Nephron progenitor cell (in vitro differentiated cells): ENCODE results near the gene PARP6.

Experiments
- DNase-seq: peaks from one replicate; pipeline ENCODE4 v3.0.0; 2021
- H3K27ac Mint-ChIP-seq: 2 replicates; pipeline ENCODE4 v1.8.0; 2021; ENCODE audit warnings: mild to moderate bottlenecking, moderate library complexity, mixed read lengths
- H3K27me3 Mint-ChIP-seq: 2 replicates; pipeline ENCODE4 v1.8.0; 2021; ENCODE audit warnings: mild to moderate bottlenecking, low read depth, mixed read lengths; ENCODE audit not compliant: poor library complexity
- H3K36me3 Mint-ChIP-seq: 2 replicates; pipeline ENCODE4 v1.8.0; 2021; ENCODE audit warnings: low read depth, mixed read lengths
- H3K4me1 Mint-ChIP-seq: 2 replicates; pipeline ENCODE4 v1.8.0; 2021; ENCODE audit warnings: mixed read lengths
- H3K4me3 Mint-ChIP-seq: 2 replicates; pipeline ENCODE4 v1.8.0; 2021; ENCODE audit warnings: mild to moderate bottlenecking, moderate library complexity, mixed read lengths
- H3K9me3 Mint-ChIP-seq: 2 replicates; pipeline ENCODE4 v1.8.0; 2021; ENCODE audit warnings: mild to moderate bottlenecking, moderate library complexity, mixed read lengths
- TF ChIP-seq, protein P1 (sequence below): fragments of 200-600 bp; sonication (generic); IDR thresholded peaks from 2 replicates; pipeline ENCODE4 v1.5.0; 2021; ENCODE audit warnings: antibody characterized with exemption

The PARP6 gene

DNA sequence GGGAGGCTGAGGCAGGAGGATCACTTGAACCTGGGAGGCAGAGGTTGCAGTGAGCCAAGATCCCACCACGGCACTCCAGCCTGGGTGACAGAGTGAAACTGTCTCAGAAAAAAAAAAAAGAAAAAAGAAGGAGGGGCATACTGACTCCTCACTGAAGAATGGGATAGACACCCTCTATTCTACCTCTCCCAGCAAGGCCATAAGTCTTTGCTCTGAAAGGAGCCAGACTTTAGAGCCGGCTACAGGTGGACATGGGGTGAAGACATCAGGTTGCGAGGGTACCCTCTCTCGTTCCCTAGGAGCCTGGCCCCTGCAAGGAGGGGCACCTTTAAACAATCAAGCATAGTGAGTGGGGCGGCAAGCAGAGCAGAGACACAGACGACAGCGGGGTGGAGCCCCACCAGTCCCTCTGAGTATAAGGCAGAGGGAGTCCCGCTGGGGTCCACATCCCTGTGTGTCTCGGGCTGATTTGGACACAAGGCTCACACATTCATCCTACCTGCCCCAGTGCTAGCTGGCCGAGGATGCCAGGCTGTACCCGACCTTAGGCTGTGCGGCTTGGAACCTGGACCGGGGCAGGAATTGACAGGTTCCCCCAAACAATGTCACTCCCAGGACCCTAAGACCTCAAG is 75.8 kb downstream of the PARP6 start:
- Mint-ChIP-seq H3K27ac (no peak overlapping the region), H3K4me1 (peaks cover 10% of the 10 kb centered on the region), H3K27me3 (peaks cover 74% of the 10 kb centered on the region), H3K36me3 (peaks cover 32% of the 10 kb centered on the region), H3K4me3 (peak overlapping the region; percentile 64), H3K9me3 (no peaks in the 10 kb centered on the region)
- TF ChIP-seq, protein P1, sequence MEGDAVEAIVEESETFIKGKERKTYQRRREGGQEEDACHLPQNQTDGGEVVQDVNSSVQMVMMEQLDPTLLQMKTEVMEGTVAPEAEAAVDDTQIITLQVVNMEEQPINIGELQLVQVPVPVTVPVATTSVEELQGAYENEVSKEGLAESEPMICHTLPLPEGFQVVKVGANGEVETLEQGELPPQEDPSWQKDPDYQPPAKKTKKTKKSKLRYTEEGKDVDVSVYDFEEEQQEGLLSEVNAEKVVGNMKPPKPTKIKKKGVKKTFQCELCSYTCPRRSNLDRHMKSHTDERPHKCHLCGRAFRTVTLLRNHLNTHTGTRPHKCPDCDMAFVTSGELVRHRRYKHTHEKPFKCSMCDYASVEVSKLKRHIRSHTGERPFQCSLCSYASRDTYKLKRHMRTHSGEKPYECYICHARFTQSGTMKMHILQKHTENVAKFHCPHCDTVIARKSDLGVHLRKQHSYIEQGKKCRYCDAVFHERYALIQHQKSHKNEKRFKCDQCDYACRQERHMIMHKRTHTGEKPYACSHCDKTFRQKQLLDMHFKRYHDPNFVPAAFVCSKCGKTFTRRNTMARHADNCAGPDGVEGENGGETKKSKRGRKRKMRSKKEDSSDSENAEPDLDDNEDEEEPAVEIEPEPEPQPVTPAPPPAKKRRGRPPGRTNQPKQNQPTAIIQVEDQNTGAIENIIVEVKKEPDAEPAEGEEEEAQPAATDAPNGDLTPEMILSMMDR: no peak
- DNase-seq: no peak

DNA sequence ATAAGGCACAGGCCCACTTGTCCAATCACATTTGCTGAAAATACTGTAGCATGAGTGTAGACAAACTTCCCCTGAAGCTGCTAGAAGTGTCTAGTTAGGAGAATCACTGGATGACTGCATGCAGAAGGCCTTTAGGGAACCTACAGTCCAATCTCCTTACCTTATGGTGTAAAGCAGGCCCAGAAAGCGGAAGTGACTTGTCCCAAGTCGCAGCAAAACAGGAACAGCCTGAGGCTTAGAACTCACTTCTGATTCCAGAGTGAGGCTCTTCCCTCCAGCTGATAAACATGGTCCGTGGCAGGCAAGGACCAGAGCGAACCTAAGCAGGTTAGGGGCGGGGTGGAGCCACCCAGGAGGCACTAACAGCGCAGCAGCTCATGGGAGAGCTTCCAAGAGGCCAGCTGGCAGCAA is 77.2 kb downstream of the PARP6 start:
- Mint-ChIP-seq H3K4me3 (no peak overlapping the region), H3K4me1 (peaks cover 10% of the 10 kb centered on the region), H3K36me3 (peaks cover 21% of the 10 kb centered on the region), H3K27me3 (peaks cover 86% of the 10 kb centered on the region), H3K9me3 (no peaks in the 10 kb centered on the region), H3K27ac (no peak overlapping the region)
- TF ChIP-seq, protein P1: no peak
- no peak for DNase-seq

DNA sequence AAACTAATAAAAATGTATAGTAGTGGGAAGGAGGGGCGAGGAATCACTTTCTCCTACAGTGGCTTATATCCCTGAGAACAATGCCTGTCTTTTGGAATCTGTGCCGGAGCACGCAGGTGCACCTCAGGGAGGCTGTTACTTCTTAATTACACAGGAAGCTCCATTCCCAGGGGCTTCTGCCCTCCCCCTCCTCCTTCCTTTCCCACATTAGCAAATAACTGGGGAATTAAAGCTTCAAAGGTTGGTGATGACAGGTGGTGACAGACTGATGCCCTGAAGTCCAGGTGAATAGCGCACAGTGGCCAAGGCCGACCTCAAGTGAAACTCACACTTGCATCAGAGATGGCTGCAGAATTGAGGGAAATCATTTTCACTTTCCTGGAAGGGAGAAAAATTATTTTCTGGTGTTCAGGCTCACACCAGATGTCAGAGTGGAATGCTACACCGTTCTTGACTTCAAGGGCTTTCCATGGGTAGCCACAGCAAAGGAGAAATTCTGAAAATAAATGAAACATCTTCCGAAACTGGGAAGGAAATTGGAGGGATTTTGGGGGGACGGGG is 78.4 kb downstream of the PARP6 start:
- H3K9me3 Mint-ChIP-seq: no peaks in the 10 kb centered on the region
- H3K4me1 Mint-ChIP-seq: peaks cover 10% of the 10 kb centered on the region
- no peak overlapping the region for H3K4me3 Mint-ChIP-seq
- H3K27ac Mint-ChIP-seq: no peak overlapping the region
- TF ChIP-seq, protein P1: no peak
- H3K27me3 Mint-ChIP-seq: peaks cover 89% of the 10 kb centered on the region
- peaks cover 10% of the 10 kb centered on the region for H3K36me3 Mint-ChIP-seq
- DNase-seq: no peak

DNA sequence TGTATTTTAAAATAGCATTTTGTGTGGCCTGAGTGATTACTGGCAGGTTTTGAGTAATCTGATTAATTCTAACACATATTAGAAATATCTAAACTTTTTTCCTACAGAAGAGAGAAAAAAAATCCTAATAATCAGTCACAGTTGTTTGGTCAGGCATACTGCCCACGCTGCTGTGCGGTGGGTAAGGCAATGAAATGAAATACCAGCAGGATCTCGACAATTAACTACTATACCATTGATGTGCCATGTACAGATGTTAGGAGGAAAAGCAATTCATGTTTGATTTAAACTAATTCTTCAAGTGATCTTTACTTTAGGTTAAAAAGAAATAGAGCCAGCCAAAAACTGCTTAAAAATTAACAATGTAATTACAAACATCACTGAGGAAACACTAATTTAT is 79.9 kb downstream of the PARP6 start:
- DNase-seq: no peak
- Mint-ChIP-seq H3K27me3 (peaks cover 86% of the 10 kb centered on the region), H3K27ac (no peak overlapping the region), H3K36me3 (no peaks in the 10 kb centered on the region), H3K4me1 (peaks cover 5% of the 10 kb centered on the region), H3K4me3 (no peak overlapping the region), H3K9me3 (no peaks in the 10 kb centered on the region)
- TF ChIP-seq, protein P1: no peak
